Ishikawa (cell line): Measurements from ENCODE around the gene CDK12.

ENCODE experiments used
- FOXM1 ChIP-seq: IDR thresholded peaks from 2 replicates; pipeline ENCODE4 v1.6.1; 2012; ENCODE audit warnings: low read depth, borderline replicate concordance
- MAX ChIP-seq: IDR thresholded peaks from 2 replicates; pipeline ENCODE4 v1.6.1; 2012
- REST ChIP-seq: IDR thresholded peaks from 2 replicates; pipeline ENCODE4 v1.6.1; 2012; ENCODE audit warnings: low read depth, mild to moderate bottlenecking

- TF ChIP-seq MAX (no peak), REST (no peak), FOXM1 (no peak)
These were observed 77.6 kb downstream of the CDK12 start for GRCh38 chr17:39538866-39539265.
